Skin of body (tissue), 2 donors: ENCODE results near the gene NET1. TPM values are rescaled to one million over a fixed set of nuclear protein-coding genes. Genes with fewer than 3 reads are reported as not detected.
"Not testable (repeated sequence)": the region's sequence is repeated elsewhere in the genome, so short reads cannot be mapped to it uniquely, and the experiment has no call there.

Source experiments
- DNase-seq: peaks from one replicate; lab custom pipeline; 2025; lab: John Stamatoyannopoulos, UW
- total RNA-seq: library from RNA; depleted of rRNA; stranded (reverse); fragments of >200 nt; gene quantifications from one replicate; pipeline ENCODE4 v1.2.3, GENCODE V29; 2014

Gene NET1
- total RNA-seq, 1 donor from 2014 or later, result 145 TPM

- no peak for DNase-seq
Measured at GRCh38 chr10:5399332-5399731, 13.0 kb upstream of the NET1 start.

- no peak for DNase-seq
Measured at GRCh38 chr10:5400468-5401240, 11.7 kb upstream of the NET1 start.

- DNase-seq, result no peak
Measured at GRCh38 chr10:5402798-5403197, 9.6 kb upstream of the NET1 start.

GRCh38 chr10:5404208-5405041, 7.9 kb upstream of the NET1 start, which contains the start of gene TUBAL3:
TSS of gene TUBAL3 (minus strand) at chr10:5404828. CDS start at chr10:5404792, 36 bp downstream.
- DNase-seq, result no peak

- DNase-seq, result no peak
Measured at GRCh38 chr10:5406918-5407317, 5.4 kb upstream of the NET1 start.

- DNase-seq, result not testable (repeated sequence)
Measured at GRCh38 chr10:5410787-5411186, 1.6 kb upstream of the NET1 start.

GRCh38 chr10:5411941-5412276, 448 bp upstream of the NET1 start:
- no peak for DNase-seq

- DNase-seq, result no peak
Measured at GRCh38 chr10:5413012-5413938, 918 bp downstream of the NET1 start.

- no peak for DNase-seq
Measured at GRCh38 chr10:5416981-5417380, 4.6 kb downstream of the NET1 start.

GRCh38 chr10:5418584-5418983, 6.2 kb downstream of the NET1 start:
- no peak for DNase-seq

- no peak for DNase-seq
Measured at GRCh38 chr10:5419466-5420094, 7.2 kb downstream of the NET1 start.

GRCh38 chr10:5423771-5424170, 11.4 kb downstream of the NET1 start:
- no peak for DNase-seq

GRCh38 chr10:5424751-5425150, 12.4 kb downstream of the NET1 start:
- DNase-seq, result no peak

GRCh38 chr10:5428133-5428532, 15.8 kb downstream of the NET1 start:
- no peak for DNase-seq

GRCh38 chr10:5433182-5433581, 20.8 kb downstream of the NET1 start:
- no peak for DNase-seq

- no peak for DNase-seq
Measured at GRCh38 chr10:5434017-5434753, 21.8 kb downstream of the NET1 start.

- DNase-seq, result no peak
Measured at GRCh38 chr10:5435328-5435727, 23.0 kb downstream of the NET1 start.

- DNase-seq, result no peak
Measured at GRCh38 chr10:5440206-5440605, 27.8 kb downstream of the NET1 start.

- no peak for DNase-seq
Measured at GRCh38 chr10:5441106-5441505, 28.7 kb downstream of the NET1 start.
